ENCODE measurements around the gene ANO1.

- TF ChIP-seq CTCF (IDR thresholded peaks at IDR 0.05; ENCODE audit: low read depth, low read length) = no peak
- no peak for TF ChIP-seq EZH2phosphoT487 (IDR thresholded peaks at IDR 0.05; ENCODE audit: low read depth)
These were observed 94.9 kb downstream of the ANO1 start for GRCh38 chr11:70173018-70173417.

Measured in OCI-LY3 (cell line).